Fibroblast of lung (primary cell): ENCODE data around the gene HIGD2B. TPM values are rescaled to one million over a fixed set of nuclear protein-coding genes. Genes with fewer than 3 reads are reported as not detected.

Experiments used
- DNase-seq, 2 donors: peaks; one replicate each; pipeline versions ENCODE4 v3.0.0 to v3.0.0-alpha.2; 2010; ENCODE audit warnings: low read depth in 2 of 2
- H2AFZ ChIP-seq: 2 replicates; pipeline ENCODE4 v1.5.1; 2012; ENCODE audit warnings: low read length, control low read depth, inconsistent platforms
- H3K27ac ChIP-seq: 2 replicates; pipeline ENCODE4 v1.5.1; 2011; ENCODE audit warnings: low read length, control low read depth; ENCODE audit not compliant: insufficient read depth
- H3K27me3 ChIP-seq: 2 replicates; pipeline ENCODE4 v1.5.1; 2011; ENCODE audit warnings: mild to moderate bottlenecking, low read length; ENCODE audit not compliant: control insufficient read depth, insufficient read depth
- H3K36me3 ChIP-seq: 2 replicates; pipeline ENCODE4 v1.5.1; 2011; ENCODE audit warnings: low read length; ENCODE audit not compliant: control insufficient read depth, insufficient read depth
- H3K4me1 ChIP-seq: 2 replicates; pipeline ENCODE4 v1.5.1; 2011; ENCODE audit warnings: low read length; ENCODE audit not compliant: control insufficient read depth, insufficient read depth; ENCODE audit errors: extremely low read depth
- H3K4me2 ChIP-seq: 2 replicates; pipeline ENCODE4 v1.5.1; 2011; ENCODE audit warnings: low read length, control low read depth; ENCODE audit not compliant: insufficient read depth; ENCODE audit errors: extremely low read depth
- H3K4me3 ChIP-seq, 4 experiments: fragments of 200-600 bp in 1 of 4; sonication (generic) in 1 of 4; replicated peaks in 1 of 4; 2 replicates each; pipeline ENCODE4 v1.5.1; 2011 to 2016; ENCODE audit warnings: low read length in 4 of 4, low read depth in 3 of 4, mild to moderate bottlenecking in 3 of 4, control low read depth in 2 of 4, inconsistent platforms in 1 of 4, mixed read lengths in 1 of 4; ENCODE audit not compliant: insufficient read depth in 1 of 4; ENCODE audit errors: control extremely low read depth in 1 of 4
- H3K79me2 ChIP-seq: 2 replicates; pipeline ENCODE4 v1.5.1; 2012; ENCODE audit warnings: mild to moderate bottlenecking, low read length, inconsistent platforms; ENCODE audit not compliant: control insufficient read depth, insufficient read depth
- H3K9ac ChIP-seq: 2 replicates; pipeline ENCODE4 v1.5.1; 2011; ENCODE audit warnings: mild to moderate bottlenecking, low read length, control low read depth; ENCODE audit not compliant: insufficient read depth
- H3K9me3 ChIP-seq: 2 replicates; pipeline ENCODE4 v1.5.1; 2012; ENCODE audit warnings: low read depth, low read length; ENCODE audit not compliant: control insufficient read depth, insufficient read depth
- H4K20me1 ChIP-seq: 2 replicates; pipeline ENCODE4 v1.5.1; 2011; ENCODE audit warnings: low read length; ENCODE audit not compliant: control insufficient read depth, insufficient read depth; ENCODE audit errors: extremely low read depth
- CTCF ChIP-seq, 2 donors: IDR thresholded peaks in 1 of 2; conservative IDR thresholded peaks in 1 of 2; 1 replicate in 1 of 2; 2 replicates in 1 of 2; pipeline ENCODE4 v1.5.1; 2011 to 2012; ENCODE audit warnings: low read length in 2 of 2, control low read depth in 1 of 2, inconsistent platforms in 1 of 2, low read depth in 1 of 2, mild to moderate bottlenecking in 1 of 2
- EZH2 ChIP-seq: IDR thresholded peaks from 2 replicates; pipeline ENCODE4 v1.5.1; 2012; ENCODE audit warnings: low read length, control low read depth, mild to moderate bottlenecking; ENCODE audit errors: missing control alignments
- polyA plus RNA-seq, 2 donors: library from polyadenylated mRNA; depleted of rRNA in 1 of 2; stranded (reverse) in 1 of 2; unstranded in 1 of 2; fragments of >200 nt; gene quantifications; 2 replicates each; pipeline ENCODE4 v1.2.1, GENCODE V29; 2011 to 2012; ENCODE audit warnings: missing spikeins in 1 of 2
- total RNA-seq: library from RNA; depleted of rRNA; stranded (reverse); fragments of >200 nt; gene quantifications from 2 replicates; pipeline ENCODE4 v1.2.1, GENCODE V29; 2014

The HIGD2B gene
- total and polyA plus RNA-seq, 2 donors (not counting 1 experiment from before 2014, with no cell fraction given): not detected

GRCh38 chr15:72690938-72691337 lies 5.0 kb upstream of the HIGD2B start:
- no peaks in the 10 kb centered on the region for H3K9me3 ChIP-seq
- no peaks in the 10 kb centered on the region for H4K20me1 ChIP-seq
- no peak overlapping the region for H3K27ac ChIP-seq
- no peak for DNase-seq
- H3K4me1 ChIP-seq: no peaks in the 10 kb centered on the region
- H3K9ac ChIP-seq: no peak overlapping the region
- H3K79me2 ChIP-seq: peaks cover 3% of the 10 kb centered on the region
- H3K36me3 ChIP-seq: no peaks in the 10 kb centered on the region
- H3K4me3 ChIP-seq: no peak overlapping the region
- no peak overlapping the region for H3K4me2 ChIP-seq
- H3K27me3 ChIP-seq: no peaks in the 10 kb centered on the region
- TF ChIP-seq CTCF (conservative IDR thresholded peaks at IDR 0.05 in 1 of 2, IDR thresholded peaks at IDR 0.05 in 1 of 2; ENCODE audit: low read depth in 1 of 2, low read length in 2 of 2): no peak
- no peak overlapping the region for H2AFZ ChIP-seq

- no peaks in the 10 kb centered on the region for H4K20me1 ChIP-seq
- no peak for TF ChIP-seq CTCF (conservative IDR thresholded peaks at IDR 0.05 in 1 of 2, IDR thresholded peaks at IDR 0.05 in 1 of 2; ENCODE audit: low read depth in 1 of 2, low read length in 2 of 2)
- TF ChIP-seq EZH2: no peak
- no peaks in the 10 kb centered on the region for H3K4me1 ChIP-seq
- no peak overlapping the region for H3K4me2 ChIP-seq
- H3K27me3 ChIP-seq: no peaks in the 10 kb centered on the region
- no peak overlapping the region for H2AFZ ChIP-seq
- DNase-seq: no peak
- no peaks in the 10 kb centered on the region for H3K9me3 ChIP-seq
- no peak overlapping the region for H3K9ac ChIP-seq
- H3K36me3 ChIP-seq: no peaks in the 10 kb centered on the region
- H3K79me2 ChIP-seq: peaks cover 3% of the 10 kb centered on the region
- no peak overlapping the region for H3K4me3 ChIP-seq
- H3K27ac ChIP-seq: no peak overlapping the region
Observed at GRCh38 chr15:72688697-72689096, 2.7 kb upstream of the HIGD2B start.

GRCh38 chr15:72685301-72685924 lies 569 bp downstream of the HIGD2B start:
- TF ChIP-seq EZH2 (no peak), CTCF (conservative IDR thresholded peaks at IDR 0.05 in 1 of 2, IDR thresholded peaks at IDR 0.05 in 1 of 2; ENCODE audit: low read depth in 1 of 2, low read length in 2 of 2) (no peak)

More at GRCh38 chr15:72685301-72685924, 569 bp downstream of the HIGD2B start:
- peak in 1 of 2 donors; percentile 6 for DNase-seq
- Histone ChIP-seq H3K27me3 (peaks cover 4% of the 10 kb centered on the region), H3K79me2 (peaks cover 2% of the 10 kb centered on the region), H3K27ac (peak overlapping the region; percentile 87), H3K4me2 (peak overlapping the region; percentile 88), H3K4me1 (no peaks in the 10 kb centered on the region), H3K9ac (peak overlapping the region; percentile 84), H2AFZ (peak overlapping the region; percentile 98), H4K20me1 (no peaks in the 10 kb centered on the region), H3K9me3 (no peaks in the 10 kb centered on the region), H3K4me3 (peak overlapping the region; percentile 42 to 93 (median 77)), H3K36me3 (no peaks in the 10 kb centered on the region)
